ENCODE data around the gene CAMKK1. TPM values are rescaled to one million over a fixed set of nuclear protein-coding genes. Genes with fewer than 3 reads are reported as not detected.

The CAMKK1 gene
- total RNA-seq, 2 experiments from 2014 or later, result 6.7 to 6.9 TPM

DNA sequence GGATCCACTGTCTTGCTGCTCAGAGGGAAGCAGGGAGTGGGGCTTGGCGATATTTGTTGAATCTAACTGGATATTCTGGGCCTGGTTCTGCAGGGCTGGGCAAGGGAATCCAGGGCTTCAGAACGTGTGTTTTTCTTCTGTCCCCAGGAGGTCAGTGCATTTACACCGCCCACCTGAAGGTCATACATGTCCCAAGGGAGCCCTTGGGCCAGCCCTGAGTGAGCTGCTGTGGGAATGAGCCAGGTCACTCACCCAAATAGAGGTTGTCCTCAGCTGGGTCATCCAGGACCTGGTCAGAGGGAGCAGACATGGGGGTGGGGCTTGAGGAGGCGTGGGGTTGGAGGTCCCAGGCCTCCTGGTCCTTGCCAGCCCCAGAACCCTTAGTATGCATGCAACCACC is 10.6 kb downstream of the CAMKK1 start:
- ChIA-PET CTCF (no interaction called here), POLR2A (no interaction called here)
- Mint-ChIP-seq H3K9me3 (no peaks in the 10 kb centered on the region), H3K27me3 (no peaks in the 10 kb centered on the region), H3K4me3 (no peak overlapping the region), H3K36me3 (ENCODE audit: low read depth) (no peaks in the 10 kb centered on the region), H3K27ac (no peak overlapping the region), H3K4me1 (ENCODE audit: low read depth) (peaks cover 9% of the 10 kb centered on the region)
- intact Hi-C loops (cut with micrococcal nuclease), result no loop called here
- ATAC-seq (no peak), DNase-seq (no peak)
- TF ChIP-seq, protein P1, sequence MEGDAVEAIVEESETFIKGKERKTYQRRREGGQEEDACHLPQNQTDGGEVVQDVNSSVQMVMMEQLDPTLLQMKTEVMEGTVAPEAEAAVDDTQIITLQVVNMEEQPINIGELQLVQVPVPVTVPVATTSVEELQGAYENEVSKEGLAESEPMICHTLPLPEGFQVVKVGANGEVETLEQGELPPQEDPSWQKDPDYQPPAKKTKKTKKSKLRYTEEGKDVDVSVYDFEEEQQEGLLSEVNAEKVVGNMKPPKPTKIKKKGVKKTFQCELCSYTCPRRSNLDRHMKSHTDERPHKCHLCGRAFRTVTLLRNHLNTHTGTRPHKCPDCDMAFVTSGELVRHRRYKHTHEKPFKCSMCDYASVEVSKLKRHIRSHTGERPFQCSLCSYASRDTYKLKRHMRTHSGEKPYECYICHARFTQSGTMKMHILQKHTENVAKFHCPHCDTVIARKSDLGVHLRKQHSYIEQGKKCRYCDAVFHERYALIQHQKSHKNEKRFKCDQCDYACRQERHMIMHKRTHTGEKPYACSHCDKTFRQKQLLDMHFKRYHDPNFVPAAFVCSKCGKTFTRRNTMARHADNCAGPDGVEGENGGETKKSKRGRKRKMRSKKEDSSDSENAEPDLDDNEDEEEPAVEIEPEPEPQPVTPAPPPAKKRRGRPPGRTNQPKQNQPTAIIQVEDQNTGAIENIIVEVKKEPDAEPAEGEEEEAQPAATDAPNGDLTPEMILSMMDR (IDR thresholded peaks at IDR 0.05), result no peak

DNA sequence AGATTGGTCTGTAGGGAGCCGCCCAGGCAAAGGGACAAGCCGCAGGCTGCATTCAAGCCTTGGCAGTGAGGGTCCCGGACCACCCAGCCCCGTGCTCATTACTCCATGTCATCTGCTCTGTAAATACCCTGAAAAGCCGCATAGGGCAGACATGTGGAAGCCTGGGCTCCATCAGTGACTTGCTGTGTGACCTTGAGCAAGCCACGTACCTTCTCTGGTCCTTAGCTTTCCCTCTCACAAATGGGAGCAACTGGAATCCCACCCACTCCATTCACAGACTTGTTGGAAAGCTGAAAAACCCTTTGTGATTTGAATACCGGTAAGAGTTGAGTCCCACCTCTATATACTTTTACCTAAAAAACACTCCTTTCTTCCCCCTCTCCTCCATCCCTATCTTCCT is 11.9 kb downstream of the CAMKK1 start:
- intact Hi-C loops (cut with micrococcal nuclease), result no loop called here
- ChIA-PET CTCF (interaction anchor here (1.2 kb wide), 1 partner anchor 53 kb away, joined by 3 read pairs; no protein-coding TSS in a partner anchor), POLR2A (no interaction called here)
- no peaks in the 10 kb centered on the region for H3K4me1 Mint-ChIP-seq (ENCODE audit: low read depth)
- H3K27me3 Mint-ChIP-seq, result no peaks in the 10 kb centered on the region
- H3K9me3 Mint-ChIP-seq, result no peaks in the 10 kb centered on the region
- ATAC-seq, result no peak
- DNase-seq, result no peak
- H3K36me3 Mint-ChIP-seq (ENCODE audit: low read depth), result peaks cover 4% of the 10 kb centered on the region
- H3K4me3 Mint-ChIP-seq, result no peak overlapping the region
- TF ChIP-seq, protein P1 (IDR thresholded peaks at IDR 0.05), result no peak
- H3K27ac Mint-ChIP-seq, result no peak overlapping the region

DNA sequence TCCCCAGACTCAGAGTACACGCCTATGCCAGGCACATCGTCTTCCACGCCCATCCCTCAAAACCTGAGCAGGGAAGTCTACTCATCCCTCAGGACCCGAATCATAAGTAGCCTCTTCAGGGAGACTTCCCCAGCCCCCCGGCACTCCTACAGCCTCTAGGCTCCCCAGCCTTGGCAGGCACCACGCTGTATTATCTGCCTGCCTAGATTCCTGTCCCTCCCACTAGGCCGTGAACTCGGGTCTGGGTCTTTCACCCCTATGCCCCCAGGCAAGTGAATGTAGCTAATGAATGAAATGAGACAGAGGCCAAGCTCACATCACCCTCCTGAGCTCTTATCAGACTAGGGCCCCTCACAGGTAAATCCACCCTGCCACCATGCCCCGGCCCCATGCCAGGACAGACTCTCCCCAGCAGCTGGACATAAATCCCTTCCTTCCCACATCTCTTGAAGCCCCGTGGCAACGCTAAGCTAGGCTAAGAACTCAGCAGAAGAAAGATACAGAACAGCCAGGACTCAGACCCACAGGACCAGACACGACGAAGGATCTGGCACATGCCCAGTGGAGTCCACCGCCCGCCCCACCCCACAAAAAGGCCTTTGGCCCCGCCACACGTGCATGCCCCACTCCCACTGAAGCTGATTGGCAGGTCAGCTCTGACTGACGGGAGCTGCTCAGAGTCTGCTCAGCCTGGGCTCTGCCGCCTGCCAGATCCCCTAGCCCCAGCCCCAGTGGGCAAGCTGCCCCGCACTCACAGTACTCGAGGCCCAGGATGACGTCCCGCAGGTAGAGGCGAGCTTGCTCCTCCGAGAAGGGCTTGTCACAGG is 13.0 kb downstream of the CAMKK1 start:
- ATAC-seq, result no peak
- no peak overlapping the region for H3K27ac Mint-ChIP-seq
- no peaks in the 10 kb centered on the region for H3K9me3 Mint-ChIP-seq
- peaks cover 10% of the 10 kb centered on the region for H3K36me3 Mint-ChIP-seq (ENCODE audit: low read depth)
- CTCF ChIA-PET, result interaction anchor here (1.1 to 1.3 kb wide), 3 partner anchors 16 to 52 kb away, joined by 3 read pairs; no protein-coding TSS in a partner anchor
- intact Hi-C loops (cut with micrococcal nuclease), result no loop called here
- DNase-seq, result no peak
- POLR2A ChIA-PET, result interaction anchor here (0.8 to 1.1 kb wide), 2 partner anchors 11 to 14 kb away, joined by 3 read pairs; no protein-coding TSS in a partner anchor
- H3K4me1 Mint-ChIP-seq (ENCODE audit: low read depth), result no peaks in the 10 kb centered on the region
- no peaks in the 10 kb centered on the region for H3K27me3 Mint-ChIP-seq
- TF ChIP-seq, protein P1 (IDR thresholded peaks at IDR 0.05), result no peak
- no peak overlapping the region for H3K4me3 Mint-ChIP-seq

DNA sequence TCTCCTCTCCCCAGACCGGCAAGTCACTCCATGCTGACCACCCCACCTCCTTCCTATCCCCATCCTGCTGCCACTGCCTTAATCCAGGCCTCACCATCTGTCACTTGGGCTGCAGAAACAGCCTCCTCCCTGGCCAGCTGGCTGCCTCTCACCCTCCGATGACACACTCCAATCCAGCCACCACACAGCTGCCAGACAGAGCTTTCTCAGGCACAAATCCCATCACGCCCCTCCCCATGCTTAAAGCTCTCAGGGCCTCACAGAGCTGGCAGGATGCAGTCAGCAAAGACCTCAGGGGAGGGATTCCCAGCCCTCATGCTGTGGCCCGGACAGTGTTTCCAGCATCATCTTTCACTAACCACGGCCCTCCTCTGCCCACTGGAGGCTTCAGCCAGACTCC is 13.7 kb downstream of the CAMKK1 start:
- H3K4me1 Mint-ChIP-seq (ENCODE audit: low read depth), result no peaks in the 10 kb centered on the region
- no peaks in the 10 kb centered on the region for H3K9me3 Mint-ChIP-seq
- TF ChIP-seq, protein P1 (IDR thresholded peaks at IDR 0.05), result no peak
- ATAC-seq (no peak), DNase-seq (no peak)
- ChIA-PET POLR2A (no interaction called here), CTCF (interaction anchor here (0.7 to 1.3 kb wide), 3 partner anchors 15 to 35 kb away, joined by 3 to 4 read pairs (median 3); no protein-coding TSS in a partner anchor)
- H3K4me3 Mint-ChIP-seq, result no peak overlapping the region
- H3K36me3 Mint-ChIP-seq (ENCODE audit: low read depth), result peaks cover 10% of the 10 kb centered on the region
- H3K27me3 Mint-ChIP-seq, result no peaks in the 10 kb centered on the region
- H3K27ac Mint-ChIP-seq, result no peak overlapping the region
- intact Hi-C loops (cut with micrococcal nuclease), result no loop called here

DNA sequence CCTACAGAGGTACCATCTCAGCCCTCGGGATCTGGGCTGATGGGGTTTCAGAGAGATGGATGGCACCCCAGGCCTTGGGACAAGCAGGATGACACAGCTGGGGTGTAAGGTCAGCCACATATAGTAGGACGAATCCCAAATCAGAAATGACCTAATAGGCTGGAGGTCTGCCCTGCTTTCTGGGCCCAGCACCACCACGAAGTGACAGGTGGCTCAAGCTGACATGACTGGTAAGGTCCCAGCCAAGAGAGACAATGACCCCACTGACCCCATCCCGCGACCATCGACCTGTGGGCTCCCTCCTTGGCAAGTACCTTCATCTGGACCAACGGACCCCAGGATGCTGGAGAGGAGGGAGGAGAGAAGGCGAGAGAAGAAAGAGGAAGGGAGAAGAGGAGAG is 15.6 kb downstream of the CAMKK1 start:
- TF ChIP-seq, protein P1 (IDR thresholded peaks at IDR 0.05), result no peak
- Mint-ChIP-seq H3K27ac (no peak overlapping the region), H3K4me3 (no peak overlapping the region), H3K9me3 (no peaks in the 10 kb centered on the region), H3K4me1 (ENCODE audit: low read depth) (no peaks in the 10 kb centered on the region), H3K27me3 (no peaks in the 10 kb centered on the region), H3K36me3 (ENCODE audit: low read depth) (peaks cover 13% of the 10 kb centered on the region)
- DNase-seq, result no peak
- CTCF ChIA-PET, result no interaction called here
- POLR2A ChIA-PET, result no interaction called here
- no peak for ATAC-seq
- intact Hi-C loops (cut with micrococcal nuclease), result no loop called here

Measured in activated CD8-positive, alpha-beta T cell treated with anti-CD3 and anti-CD28 coated beads for 36 hours (primary cell).